GM18951 (cell line): ENCODE results near the gene RALB.

Experiments
- POLR2A ChIP-seq: IDR thresholded peaks from 4 replicates; pipeline ENCODE4 v1.6.1; 2011; ENCODE audit warnings: mild to moderate bottlenecking; ENCODE audit not compliant: insufficient read length, insufficient read depth; ENCODE audit errors: extremely low read depth
- in situ Hi-C: fragments of 300-500 bp; cut with MboI; formaldehyde crosslinking; loops from one replicate; pipeline ENCODE4 v1.12.0; 2022; ENCODE audit warnings: low sequenced_read_pairs, mixed read lengths, inconsistent platforms; ENCODE audit not compliant: unreplicated experiment

Gene RALB

GRCh38 chr2:120241684-120242083, 11.0 kb upstream of the RALB start:
- in situ Hi-C loops: no loop called here
- no peak for TF ChIP-seq POLR2A

- TF ChIP-seq POLR2A: no peak
- in situ Hi-C loops: no loop called here
These were observed 9.4 kb upstream of the RALB start for GRCh38 chr2:120243211-120243610.

- TF ChIP-seq POLR2A: no peak
- in situ Hi-C loops: no loop called here
These were observed 8.6 kb upstream of the RALB start for GRCh38 chr2:120243875-120244553.

- no peak for TF ChIP-seq POLR2A
- in situ Hi-C loops: no loop called here
These were observed 7.8 kb upstream of the RALB start for GRCh38 chr2:120244656-120245519.

GRCh38 chr2:120245520-120246332, 6.9 kb upstream of the RALB start:
- in situ Hi-C loops: no loop called here

GRCh38 chr2:120246546-120247300, 5.9 kb upstream of the RALB start:
- no peak for TF ChIP-seq POLR2A
- in situ Hi-C loops: no loop called here

More at GRCh38 chr2:120245520-120246332, 6.9 kb upstream of the RALB start:
- TF ChIP-seq POLR2A: no peak

- in situ Hi-C loops: no loop called here
- TF ChIP-seq POLR2A: no peak
These were observed 4.8 kb upstream of the RALB start for GRCh38 chr2:120247851-120248250.

- in situ Hi-C loops: no loop called here
- no peak for TF ChIP-seq POLR2A
These were observed 2.0 kb upstream of the RALB start for GRCh38 chr2:120250640-120251039.

GRCh38 chr2:120251078-120251477, 1.6 kb upstream of the RALB start:
- no peak for TF ChIP-seq POLR2A
- in situ Hi-C loops: no loop called here

- in situ Hi-C loops: no loop called here
- no peak for TF ChIP-seq POLR2A
These were observed 800 bp upstream of the RALB start for GRCh38 chr2:120251880-120252224.

- in situ Hi-C loops: no loop called here
- TF ChIP-seq POLR2A: no peak
These were observed 600 bp downstream of the RALB start for GRCh38 chr2:120253021-120253882.

- in situ Hi-C loops: no loop called here
- TF ChIP-seq POLR2A: no peak
These were observed 1.5 kb downstream of the RALB start for GRCh38 chr2:120254178-120254577.
